Lower leg skin (tissue), 4 donors: ENCODE measurements around the gene MRPL54. TPM values are rescaled to one million over a fixed set of nuclear protein-coding genes. Genes with fewer than 3 reads are reported as not detected.

Experiments
- DNase-seq, 2 donors: peaks; one replicate each; pipeline ENCODE4 v3.0.0-alpha.2; 2019; ENCODE audit warnings: low spot score in 2 of 2
- H3K4me3 ChIP-seq: fragments of 200-600 bp; sonication (generic); 2 replicates; pipeline ENCODE4 v1.5.1; 2017; ENCODE audit warnings: mild to moderate bottlenecking, low read depth; ENCODE audit not compliant: poor library complexity, severe bottlenecking
- POLR2A ChIP-seq, 2 donors: fragments of 450-650 bp; IDR thresholded peaks; one replicate each; pipeline ENCODE4 v1.6.1; 2016 to 2017; ENCODE audit warnings: antibody characterized with exemption in 2 of 2, mild to moderate bottlenecking in 1 of 2, moderate library complexity in 1 of 2
- WGBS, 2 donors: methylation state at CpG; one replicate each; pipeline ENCODE4 v1.1.5; 2018; 5-methylcytosine and 5-hydroxymethylcytosine counted together
- intact Hi-C: fragments of 100-400 bp; cut with DNase I; formaldehyde crosslinking; loops from one replicate; pipeline ENCODE4 v1.15.0; 2023; ENCODE audit warnings: low total_unique reads
- total RNA-seq, 4 donors: library from RNA; depleted of rRNA; stranded (reverse); fragments of >200 nt; gene quantifications; one replicate each; pipeline ENCODE4 v1.1.0, GENCODE V29; 2016
- TF ChIP-seq, protein P1 (sequence below), 3 donors: fragments of 450-650 bp; IDR thresholded peaks; one replicate each; pipeline ENCODE4 v1.5.1; 2016; ENCODE audit warnings: antibody characterized with exemption in 3 of 3, mild to moderate bottlenecking in 3 of 3, moderate library complexity in 2 of 3

MRPL54 gene
- total RNA-seq, 4 donors from 2014 or later, result 45.0 to 72.8 (median 53.9) TPM

DNA sequence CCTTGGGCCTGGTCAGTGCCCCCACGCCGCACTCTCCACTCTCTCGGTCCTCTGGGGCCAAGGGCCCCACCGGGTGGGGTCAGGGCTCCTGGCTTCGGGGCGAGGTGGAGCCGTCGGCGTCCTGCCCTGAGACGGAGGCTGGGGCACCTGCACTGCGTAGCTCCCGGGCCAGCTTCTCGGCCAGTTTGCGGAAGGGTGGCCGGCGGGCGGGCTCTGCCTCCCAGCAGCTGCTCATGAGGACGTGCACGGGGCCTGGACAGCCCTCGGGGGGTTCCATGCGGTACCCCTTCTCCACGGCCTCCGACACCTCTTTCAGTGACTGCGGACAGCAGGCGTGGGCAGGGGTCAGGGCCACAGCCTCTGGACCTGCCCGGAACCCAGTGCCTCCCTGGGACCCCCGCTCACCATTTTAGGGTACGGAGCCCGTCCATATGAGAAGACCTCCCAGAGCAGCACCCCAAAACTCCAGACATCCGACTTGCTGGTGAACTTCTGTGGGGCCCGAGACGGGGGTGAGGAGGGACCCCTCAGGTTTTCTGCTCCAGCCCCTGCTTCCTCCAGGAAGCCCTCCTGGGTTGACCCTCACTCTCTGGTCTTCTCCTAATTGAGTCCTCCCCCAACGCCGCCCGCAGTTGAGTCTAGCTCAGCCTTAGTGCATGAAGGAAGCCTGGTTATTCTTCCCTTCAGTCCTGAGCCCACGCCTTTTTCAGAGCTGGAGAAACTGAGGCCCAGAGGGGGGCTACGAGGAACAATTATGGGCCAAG, 15.8 kb downstream of the MRPL54 start:
- H3K4me3 ChIP-seq, result no peak overlapping the region
- no peak for DNase-seq
- WGBS, 2 donors, result 80 to 81% methylated on average over 25 to 33 of the region's 37 CpGs
- TF ChIP-seq, protein P1, sequence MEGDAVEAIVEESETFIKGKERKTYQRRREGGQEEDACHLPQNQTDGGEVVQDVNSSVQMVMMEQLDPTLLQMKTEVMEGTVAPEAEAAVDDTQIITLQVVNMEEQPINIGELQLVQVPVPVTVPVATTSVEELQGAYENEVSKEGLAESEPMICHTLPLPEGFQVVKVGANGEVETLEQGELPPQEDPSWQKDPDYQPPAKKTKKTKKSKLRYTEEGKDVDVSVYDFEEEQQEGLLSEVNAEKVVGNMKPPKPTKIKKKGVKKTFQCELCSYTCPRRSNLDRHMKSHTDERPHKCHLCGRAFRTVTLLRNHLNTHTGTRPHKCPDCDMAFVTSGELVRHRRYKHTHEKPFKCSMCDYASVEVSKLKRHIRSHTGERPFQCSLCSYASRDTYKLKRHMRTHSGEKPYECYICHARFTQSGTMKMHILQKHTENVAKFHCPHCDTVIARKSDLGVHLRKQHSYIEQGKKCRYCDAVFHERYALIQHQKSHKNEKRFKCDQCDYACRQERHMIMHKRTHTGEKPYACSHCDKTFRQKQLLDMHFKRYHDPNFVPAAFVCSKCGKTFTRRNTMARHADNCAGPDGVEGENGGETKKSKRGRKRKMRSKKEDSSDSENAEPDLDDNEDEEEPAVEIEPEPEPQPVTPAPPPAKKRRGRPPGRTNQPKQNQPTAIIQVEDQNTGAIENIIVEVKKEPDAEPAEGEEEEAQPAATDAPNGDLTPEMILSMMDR (IDR thresholded peaks at IDR 0.05), result no peak
- TF ChIP-seq POLR2A (IDR thresholded peaks at IDR 0.05), result no peak
- intact Hi-C loops, result no loop called here

GRCh38 chr19:3778899-3779723, 16.6 kb downstream of the MRPL54 start:
- 64 to 66% methylated on average over 42 to 44 of the region's 44 CpGs for WGBS, 2 donors
- H3K4me3 ChIP-seq, result no peak overlapping the region
- intact Hi-C loops, result no loop called here
- TF ChIP-seq, protein P1 (IDR thresholded peaks at IDR 0.05), result no peak
- TF ChIP-seq POLR2A (IDR thresholded peaks at IDR 0.05), result no peak
- DNase-seq, result no peak

DNA sequence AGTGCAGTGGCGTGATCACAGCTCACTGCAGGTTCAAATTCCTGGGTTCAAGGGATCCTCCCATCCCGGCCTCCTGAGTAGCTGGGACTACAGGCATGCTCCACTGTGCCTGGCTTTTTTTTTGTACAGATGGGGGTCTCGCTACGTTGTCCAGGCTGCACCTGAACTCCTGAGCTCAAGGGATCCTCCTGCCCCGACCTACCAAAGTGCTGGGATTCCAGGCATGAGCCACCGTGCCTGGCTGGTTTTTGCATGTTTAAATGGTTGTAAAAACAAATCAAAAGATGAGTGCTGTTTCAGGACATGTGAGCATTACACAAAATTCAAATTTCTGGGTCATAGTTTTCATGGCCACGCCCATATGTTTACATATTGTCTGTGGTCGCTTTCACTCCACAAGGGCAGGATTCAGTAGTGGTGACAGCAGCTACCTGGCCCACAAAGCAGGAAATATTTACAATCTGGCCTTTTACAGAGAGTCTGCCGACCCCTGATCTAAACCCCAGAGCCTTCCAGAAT, 18.4 kb downstream of the MRPL54 start:
- no peak for TF ChIP-seq POLR2A (IDR thresholded peaks at IDR 0.05)
- TF ChIP-seq, protein P1 (IDR thresholded peaks at IDR 0.05), result no peak
- H3K4me3 ChIP-seq, result no peak overlapping the region
- DNase-seq, result no peak
- intact Hi-C loops, result no loop called here
- 88 to 89% methylated on average over 9 of the region's 9 CpGs for WGBS, 2 donors

DNA sequence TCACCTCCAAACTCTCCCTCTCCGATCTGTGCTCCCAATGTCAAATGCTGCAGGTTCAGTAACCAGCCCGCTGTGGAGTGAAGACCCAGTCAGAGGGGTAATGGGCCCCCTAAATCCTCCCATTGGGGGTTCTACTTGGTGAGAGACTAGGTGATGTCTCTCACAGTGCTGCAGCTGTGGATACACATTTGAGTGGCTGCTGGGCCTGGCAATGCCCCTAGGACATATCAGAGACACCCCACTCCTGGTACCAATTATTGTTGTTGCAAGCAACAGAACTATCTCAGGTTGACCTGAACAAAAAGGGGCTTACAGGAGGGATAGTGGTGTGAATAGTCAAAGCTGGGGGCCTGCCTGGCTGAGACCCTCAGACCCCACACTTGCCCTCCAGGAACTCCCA, 19.1 kb downstream of the MRPL54 start:
- TF ChIP-seq POLR2A (IDR thresholded peaks at IDR 0.05), result no peak
- TF ChIP-seq, protein P1 (IDR thresholded peaks at IDR 0.05), result no peak
- no peak overlapping the region for H3K4me3 ChIP-seq
- 96 to 98% methylated on average over 2 of the region's 2 CpGs for WGBS, 2 donors
- intact Hi-C loops, result no loop called here
- no peak for DNase-seq

GRCh38 chr19:3782330-3782729, 19.8 kb downstream of the MRPL54 start:
- no peak overlapping the region for H3K4me3 ChIP-seq
- 90 to 94% methylated on average over 1 of the region's 1 CpG for WGBS, 2 donors
- DNase-seq, result no peak
- TF ChIP-seq, protein P1 (IDR thresholded peaks at IDR 0.05), result no peak
- TF ChIP-seq POLR2A (IDR thresholded peaks at IDR 0.05), result no peak
- intact Hi-C loops, result no loop called here
